ENCODE measurements around the gene ACP1. TPM values are rescaled to one million over a fixed set of nuclear protein-coding genes. Genes with fewer than 3 reads are reported as not detected.
A peak's percentile ranks its signal among the peaks of the same experiment; 100 is the strongest.

Gene ACP1
- total and polyA plus RNA-seq, 2 of the 8 experiments (the other 6 are each of a cell fraction or from before 2014, with no cell fraction given) = 115 to 155 TPM

DNA sequence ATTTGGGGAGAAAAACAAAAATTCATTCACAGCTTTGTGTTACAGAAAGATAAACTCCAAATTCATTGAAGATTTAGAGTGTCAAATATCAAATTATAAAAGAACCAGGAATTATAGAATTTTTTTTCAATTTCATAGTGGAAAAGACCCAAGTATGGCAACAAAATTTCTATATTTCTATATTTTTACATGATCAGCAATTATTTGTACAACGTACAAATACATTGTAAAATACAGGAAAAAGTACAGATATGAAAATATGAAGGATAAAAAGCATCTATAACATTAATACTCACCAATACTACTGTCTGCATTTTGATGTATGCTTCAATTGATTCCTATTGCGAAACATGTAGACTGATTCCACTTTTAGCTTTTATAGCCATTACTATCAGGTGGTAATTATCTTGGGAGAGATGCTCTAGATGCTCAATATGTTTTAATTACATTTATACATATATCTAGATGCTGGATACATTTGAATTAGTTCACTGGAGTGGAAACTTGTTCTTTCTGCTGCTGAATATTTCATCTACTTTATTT lies 4.9 kb upstream of the ACP1 start:
- no peak overlapping the region for H4K8ac ChIP-seq (ENCODE audit: extremely low read depth, insufficient read depth, low read length)
- no peak overlapping the region for H3K4ac ChIP-seq (replicated peaks; ENCODE audit: insufficient read length, low read depth, low read length)
- no peak overlapping the region for H2BK5ac ChIP-seq (ENCODE audit: low read depth, low read length)
- TF ChIP-seq CEBPB (IDR thresholded peaks at IDR 0.05; ENCODE audit: low read depth, low read length) (peak; percentile 74; the same call in 1 of the 2 replicates), RXRA (IDR thresholded peaks at IDR 0.05; ENCODE audit: insufficient read depth, low read depth, low read length) (no peak)
- no peak overlapping the region for H4K5ac ChIP-seq (ENCODE audit: insufficient read length, low read depth, low read length)
- no peak overlapping the region for H3K56ac ChIP-seq (replicated peaks; ENCODE audit: insufficient read length, low read depth, low read length)
- no peak overlapping the region for H2BK15ac ChIP-seq (ENCODE audit: low read length)
- no peak overlapping the region for H2AFZ ChIP-seq (ENCODE audit: low read length)
- FAIRE-seq = no peak
- DNase-seq (ENCODE audit: low read depth in 1 of 2, low spot score in 2 of 2) = no peak
- H2BK20ac ChIP-seq (ENCODE audit: low read length) = no peak overlapping the region
- H3K23me2 ChIP-seq (ENCODE audit: low read depth, low read length) = peaks cover 9% of the 10 kb centered on the region; the same call in 1 of the 2 replicates
- peaks cover 11 to 12% of the 10 kb centered on the region in 2 experiments for H3K9me3 ChIP-seq (ENCODE audit: insufficient read depth in 2 of 2, low read depth in 1 of 2, low read length in 1 of 2)
- H2BK120ac ChIP-seq (replicated peaks; ENCODE audit: low read depth, low read length) = no peak overlapping the region
- H3K36me3 ChIP-seq (ENCODE audit: control insufficient read depth in 2 of 4, insufficient read depth in 4 of 4, low read length in 3 of 4) = peaks cover 0 to 18% (median 0%) of the 10 kb centered on the region in 4 experiments; a peak in 3 of 8 replicates
- POLR2A ChIA-PET (ENCODE audit: partially characterized antibody) = no interaction called here
- H3K18ac ChIP-seq (ENCODE audit: extremely low read depth, low read length) = no peak overlapping the region
- no peak overlapping the region for H2AK5ac ChIP-seq (ENCODE audit: low read depth, low read length)
- H3K4me1 ChIP-seq (replicated peaks in 1 of 4; ENCODE audit: control insufficient read depth in 3 of 4, insufficient read depth in 4 of 4, low read length in 3 of 4) = peaks cover 0 to 5% (median 3%) of the 10 kb centered on the region in 4 experiments; a peak in 2 of 7 replicates
- no peak overlapping the region for H3K4me2 ChIP-seq (ENCODE audit: insufficient read depth in 1 of 2, low read depth in 2 of 2, low read length in 2 of 2)
- H4K91ac ChIP-seq (replicated peaks; ENCODE audit: insufficient read length, low read length) = no peak overlapping the region
- no peak overlapping the region for H3K4me3 ChIP-seq (ENCODE audit: extremely low read depth in 1 of 4, insufficient read depth in 2 of 4, low read depth in 3 of 4, low read length in 4 of 4)
- CTCF ChIA-PET (ENCODE audit: partially characterized antibody) = interaction anchor here (1.2 to 2.3 kb wide), 3 partner anchors 12 to 21 kb away, joined by 3 to 12 read pairs (median 4); no protein-coding TSS in a partner anchor
- peaks cover 0 to 5% of the 10 kb centered on the region in 2 experiments for H4K20me1 ChIP-seq (replicated peaks in 1 of 2; ENCODE audit: control insufficient read depth in 1 of 2, insufficient read depth in 2 of 2, low read length in 2 of 2)
- H3K23ac ChIP-seq (ENCODE audit: insufficient read length) = no peak overlapping the region
- H3K79me1 ChIP-seq (ENCODE audit: low read depth, low read length) = no peaks in the 10 kb centered on the region
- peaks cover under 1 to 26% of the 10 kb centered on the region in 2 experiments; a peak in 3 of 4 replicates for H3K79me2 ChIP-seq (ENCODE audit: control insufficient read depth in 1 of 2, insufficient read depth in 2 of 2, low read length in 2 of 2)
- WGBS, 2 experiments (ENCODE audit: extremely low coverage in 1 of 2, insufficient coverage in 1 of 2, insufficient read length in 1 of 2, insufficient replicate concordance in 2 of 2, low coverage in 1 of 2, low lambda C conversion rate in 2 of 2, missing lambda C conversion rate in 1 of 2) = 93% methylated on average over 2 of the region's 2 CpGs; no CpG with 5 or more reads in 1 of the 2 experiments
- no peak overlapping the region for H3K27ac ChIP-seq (ENCODE audit: low read depth, low read length)
- peaks cover 0 to 9% (median 5%) of the 10 kb centered on the region in 4 experiments; a peak in 5 of 7 replicates for H3K27me3 ChIP-seq (replicated peaks in 1 of 4; ENCODE audit: control insufficient read depth in 3 of 4, extremely low read depth in 1 of 4, insufficient read depth in 3 of 4, low read length in 3 of 4)
- H3K9ac ChIP-seq (replicated peaks in 1 of 4; ENCODE audit: extremely low read depth in 1 of 4, low read depth in 3 of 4, low read length in 3 of 4) = no peak overlapping the region
- H2BK12ac ChIP-seq (ENCODE audit: low read depth, low read length) = no peak overlapping the region
- no peak overlapping the region for H3K14ac ChIP-seq (ENCODE audit: insufficient read length)

All from H1 (cell line).